ENCODE measurements around the gene COL6A2.
"Not testable (repeated sequence)": the region's sequence is repeated elsewhere in the genome, so short reads cannot be mapped to it uniquely, and the experiment has no call there.

Gene COL6A2

DNA sequence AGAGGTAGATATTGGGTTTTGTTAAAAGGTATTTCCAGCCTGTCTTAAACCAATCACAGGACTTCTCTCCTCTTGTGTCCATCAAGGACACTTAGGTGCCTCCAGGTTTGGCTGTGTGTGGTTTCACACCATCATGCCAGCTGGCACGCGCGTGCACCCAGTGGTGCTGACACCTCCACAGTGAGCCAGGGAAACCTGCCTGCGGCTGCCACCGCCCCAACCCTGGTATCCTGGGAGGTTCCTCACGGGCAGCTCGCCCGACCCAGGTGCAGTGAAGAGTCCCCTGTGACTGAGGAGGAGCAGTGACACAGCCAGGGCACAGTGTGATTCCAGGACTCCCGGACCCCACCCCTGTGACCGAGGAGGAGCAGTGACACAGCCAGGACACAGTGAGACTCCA lies 13.2 kb upstream of the COL6A2 start:
- Histone ChIP-seq H3K4me3 (ENCODE audit: low read depth in 1 of 5, low read length in 5 of 5) (no peak overlapping the region), H3K27me3 (ENCODE audit: control insufficient read depth in 5 of 5, insufficient read depth in 4 of 5, low read length in 5 of 5) (peaks cover 0 to 21% (median 7%) of the 10 kb centered on the region in 5 donors), H3K9ac (ENCODE audit: low read length in 5 of 5) (no peak overlapping the region), H3K4me1 (ENCODE audit: control insufficient read depth in 5 of 5, insufficient read depth in 5 of 5, low read length in 5 of 5) (peaks cover 3 to 23% (median 19%) of the 10 kb centered on the region in 5 donors), H3K9me3 (ENCODE audit: control insufficient read depth in 5 of 5, low read length in 5 of 5) (peaks cover 0 to 5% (median 3%) of the 10 kb centered on the region in 5 donors), H3K36me3 (ENCODE audit: control insufficient read depth in 5 of 5, insufficient read depth in 5 of 5, low read length in 5 of 5) (no peaks in the 10 kb centered on the region), H3K27ac (ENCODE audit: low read depth, low read length) (no peak overlapping the region)

DNA sequence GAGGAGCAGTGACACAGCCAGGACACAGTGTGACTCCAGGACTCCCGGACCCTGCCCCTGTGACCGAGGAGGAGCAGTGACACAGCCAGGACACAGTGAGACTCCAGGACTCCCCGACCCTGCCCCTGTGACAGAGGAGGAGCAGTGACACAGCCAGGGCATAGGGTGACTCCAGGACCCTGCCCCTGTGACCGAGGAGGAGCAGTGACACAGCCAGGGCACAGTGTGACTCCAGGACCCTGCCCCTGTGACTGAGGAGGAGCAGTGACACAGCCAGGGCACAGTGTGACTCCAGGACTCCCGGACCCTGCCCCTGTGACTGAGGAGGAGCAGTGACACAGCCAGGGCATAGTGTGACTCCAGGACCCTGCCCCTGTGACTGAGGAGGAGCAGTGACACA lies 12.7 kb upstream of the COL6A2 start:
- H3K36me3 ChIP-seq (ENCODE audit: control insufficient read depth in 5 of 5, insufficient read depth in 5 of 5, low read length in 5 of 5); H3K9me3 ChIP-seq (ENCODE audit: control insufficient read depth in 5 of 5, low read length in 5 of 5); H3K4me3 ChIP-seq (ENCODE audit: low read depth in 1 of 5, low read length in 5 of 5); H3K27ac ChIP-seq (ENCODE audit: low read depth, low read length); H3K9ac ChIP-seq (ENCODE audit: low read length in 5 of 5): not testable (repeated sequence)
- Histone ChIP-seq H3K27me3 (ENCODE audit: control insufficient read depth in 5 of 5, insufficient read depth in 4 of 5, low read length in 5 of 5) (peaks cover 0 to 18% (median 7%) of the 10 kb centered on the region in 5 donors), H3K4me1 (ENCODE audit: control insufficient read depth in 5 of 5, insufficient read depth in 5 of 5, low read length in 5 of 5) (peaks cover 2 to 17% (median 14%) of the 10 kb centered on the region in 5 donors)

DNA sequence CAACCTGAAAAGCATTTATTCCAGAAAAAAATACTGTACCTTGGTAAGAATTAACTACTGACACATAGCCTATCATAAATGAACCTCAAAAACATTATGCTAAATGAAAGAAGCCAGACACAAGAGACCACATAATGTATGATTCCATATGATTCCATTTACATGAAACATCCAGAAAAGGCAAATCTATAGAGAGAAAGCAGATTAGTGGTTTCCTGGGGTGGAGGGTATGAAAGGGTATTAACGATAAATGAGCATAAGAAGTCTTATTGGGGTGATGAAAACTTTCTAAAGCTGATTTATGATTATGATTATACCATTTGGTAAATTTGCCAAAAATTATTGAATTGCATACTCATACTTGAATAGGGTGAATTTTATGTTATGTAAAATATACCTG lies 10.3 kb upstream of the COL6A2 start:
- peaks cover 4 to 20% (median 16%) of the 10 kb centered on the region in 5 donors for H3K4me1 ChIP-seq (ENCODE audit: control insufficient read depth in 5 of 5, insufficient read depth in 5 of 5, low read length in 5 of 5)
- H3K36me3 ChIP-seq (ENCODE audit: control insufficient read depth in 5 of 5, insufficient read depth in 5 of 5, low read length in 5 of 5): no peaks in the 10 kb centered on the region
- H3K9ac ChIP-seq (ENCODE audit: low read length in 5 of 5): no peak overlapping the region
- H3K27me3 ChIP-seq (ENCODE audit: control insufficient read depth in 5 of 5, insufficient read depth in 4 of 5, low read length in 5 of 5): peaks cover 0 to 14% (median 4%) of the 10 kb centered on the region in 5 donors
- H3K9me3 ChIP-seq (ENCODE audit: control insufficient read depth in 5 of 5, low read length in 5 of 5): peaks cover 0 to 5% (median 3%) of the 10 kb centered on the region in 5 donors
- no peak overlapping the region for H3K27ac ChIP-seq (ENCODE audit: low read depth, low read length)
- H3K4me3 ChIP-seq (ENCODE audit: low read depth in 1 of 5, low read length in 5 of 5): no peak overlapping the region

DNA sequence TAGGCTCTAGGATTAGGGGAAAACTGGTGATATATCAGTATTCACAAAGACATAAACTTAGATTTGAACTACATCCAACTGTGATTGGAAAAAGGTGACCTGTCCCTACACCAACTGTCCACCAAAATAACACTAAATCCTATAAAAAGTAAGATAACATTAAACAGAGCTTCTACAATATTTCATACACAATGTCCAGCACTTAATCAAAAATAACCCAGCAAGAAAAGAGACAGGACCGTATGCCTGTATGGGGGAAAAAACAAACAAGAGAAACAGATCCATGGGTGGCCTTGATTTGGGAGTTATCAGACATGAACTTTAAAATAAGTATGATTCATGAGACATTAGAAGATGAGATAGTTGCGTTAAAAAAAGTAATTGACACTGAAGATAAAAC lies 9.7 kb upstream of the COL6A2 start:
- no peak overlapping the region for H3K4me3 ChIP-seq (ENCODE audit: low read depth in 1 of 5, low read length in 5 of 5)
- peaks cover 0 to 5% (median 3%) of the 10 kb centered on the region in 5 donors for H3K9me3 ChIP-seq (ENCODE audit: control insufficient read depth in 5 of 5, low read length in 5 of 5)

DNA sequence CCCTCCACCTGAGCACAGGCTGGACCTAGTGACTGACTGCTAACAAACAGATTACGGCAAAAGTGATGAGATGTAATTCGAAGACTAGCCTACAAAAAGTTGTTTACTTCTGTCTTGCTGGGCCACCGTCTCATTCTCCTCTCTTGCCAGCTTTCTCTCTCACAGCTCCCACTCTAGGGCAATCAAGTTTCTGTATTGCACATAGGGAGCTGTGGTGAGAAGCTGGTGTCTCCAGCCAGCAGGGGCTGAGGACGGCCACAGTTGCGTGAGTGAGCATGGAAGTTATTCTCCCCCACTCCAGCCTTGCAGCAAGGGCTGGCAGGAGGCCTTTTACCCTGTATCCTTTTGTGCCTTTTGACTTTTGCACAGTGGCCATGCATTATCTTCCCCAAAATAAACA lies 8.6 kb upstream of the COL6A2 start:
- Histone ChIP-seq H3K9me3 (ENCODE audit: control insufficient read depth in 5 of 5, low read length in 5 of 5) (peaks cover 0 to 5% (median 3%) of the 10 kb centered on the region in 5 donors), H3K4me3 (ENCODE audit: low read depth in 1 of 5, low read length in 5 of 5) (no peak overlapping the region), H3K27me3 (ENCODE audit: control insufficient read depth in 5 of 5, insufficient read depth in 4 of 5, low read length in 5 of 5) (peaks cover 0 to under 1% (median 0%) of the 10 kb centered on the region in 5 donors), H3K27ac (ENCODE audit: low read depth, low read length) (no peak overlapping the region), H3K4me1 (ENCODE audit: control insufficient read depth in 5 of 5, insufficient read depth in 5 of 5, low read length in 5 of 5) (peaks cover 4 to 19% (median 14%) of the 10 kb centered on the region in 5 donors), H3K36me3 (ENCODE audit: control insufficient read depth in 5 of 5, insufficient read depth in 5 of 5, low read length in 5 of 5) (no peaks in the 10 kb centered on the region), H3K9ac (ENCODE audit: low read length in 5 of 5) (no peak overlapping the region)

More for the DNA sequence above, 9.7 kb upstream of the COL6A2 start:
- Histone ChIP-seq H3K27ac (ENCODE audit: low read depth, low read length) (no peak overlapping the region), H3K9ac (ENCODE audit: low read length in 5 of 5) (no peak overlapping the region), H3K27me3 (ENCODE audit: control insufficient read depth in 5 of 5, insufficient read depth in 4 of 5, low read length in 5 of 5) (peaks cover 0 to 10% (median 3%) of the 10 kb centered on the region in 5 donors), H3K36me3 (ENCODE audit: control insufficient read depth in 5 of 5, insufficient read depth in 5 of 5, low read length in 5 of 5) (no peaks in the 10 kb centered on the region), H3K4me1 (ENCODE audit: control insufficient read depth in 5 of 5, insufficient read depth in 5 of 5, low read length in 5 of 5) (peaks cover 4 to 23% (median 18%) of the 10 kb centered on the region in 5 donors)

DNA sequence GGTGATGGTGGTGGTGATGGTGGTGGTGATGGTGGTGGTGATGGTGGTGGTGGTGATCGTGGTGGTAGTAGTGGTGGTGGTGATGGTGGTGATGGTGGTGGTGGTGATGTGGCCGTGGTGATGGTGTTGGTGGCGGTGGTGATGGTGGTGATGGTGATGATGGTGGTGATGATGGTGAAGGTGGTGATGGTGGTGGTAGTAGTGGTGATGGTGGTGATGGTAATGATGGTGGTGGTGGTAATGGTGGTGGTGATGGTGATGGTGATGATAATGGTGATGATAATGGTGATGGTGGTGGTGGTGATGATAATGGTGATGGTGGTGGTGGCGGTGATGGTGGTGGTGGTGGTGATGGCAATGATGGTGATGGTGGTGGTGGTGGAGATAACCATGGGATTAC lies 6.8 kb upstream of the COL6A2 start:
- Histone ChIP-seq H3K36me3 (ENCODE audit: control insufficient read depth in 5 of 5, insufficient read depth in 5 of 5, low read length in 5 of 5) (no peaks in the 10 kb centered on the region), H3K27ac (ENCODE audit: low read depth, low read length) (peak overlapping the region; percentile 72), H3K9ac (ENCODE audit: low read length in 5 of 5) (no peak overlapping the region), H3K4me3 (ENCODE audit: low read depth in 1 of 5, low read length in 5 of 5) (no peak overlapping the region), H3K27me3 (ENCODE audit: control insufficient read depth in 5 of 5, insufficient read depth in 4 of 5, low read length in 5 of 5) (no peaks in the 10 kb centered on the region), H3K4me1 (ENCODE audit: control insufficient read depth in 5 of 5, insufficient read depth in 5 of 5, low read length in 5 of 5) (peaks cover 4 to 29% (median 17%) of the 10 kb centered on the region in 5 donors), H3K9me3 (ENCODE audit: control insufficient read depth in 5 of 5, low read length in 5 of 5) (peaks cover 0 to 5% (median 3%) of the 10 kb centered on the region in 5 donors)

DNA sequence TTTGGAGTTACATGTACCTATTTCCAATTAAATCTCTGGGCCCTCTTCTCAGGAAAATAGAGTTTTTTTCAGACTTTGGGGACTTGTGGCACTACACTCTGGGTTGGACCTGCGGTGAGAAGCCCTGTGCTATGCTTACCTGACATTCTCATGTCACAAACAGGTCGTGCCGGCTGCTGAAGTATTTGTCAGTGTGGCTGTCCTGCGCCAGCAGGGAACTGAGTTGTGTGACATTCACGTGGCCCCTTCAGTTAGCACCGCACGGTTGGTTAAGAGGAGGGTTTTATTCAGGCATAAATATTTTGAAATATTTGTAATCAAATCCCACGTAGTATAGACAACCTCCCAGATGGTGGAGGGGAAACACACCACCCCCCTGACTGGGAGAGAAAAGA lies 6.3 kb upstream of the COL6A2 start:
- H3K27ac ChIP-seq (ENCODE audit: low read depth, low read length): peak overlapping the region; percentile 72
- H3K4me1 ChIP-seq (ENCODE audit: control insufficient read depth in 5 of 5, insufficient read depth in 5 of 5, low read length in 5 of 5): peaks cover 4 to 29% (median 19%) of the 10 kb centered on the region in 5 donors
- no peak overlapping the region for H3K9ac ChIP-seq (ENCODE audit: low read length in 5 of 5)
- no peaks in the 10 kb centered on the region for H3K36me3 ChIP-seq (ENCODE audit: control insufficient read depth in 5 of 5, insufficient read depth in 5 of 5, low read length in 5 of 5)
- H3K27me3 ChIP-seq (ENCODE audit: control insufficient read depth in 5 of 5, insufficient read depth in 4 of 5, low read length in 5 of 5): peaks cover 0 to 4% (median 0%) of the 10 kb centered on the region in 5 donors
- H3K4me3 ChIP-seq (ENCODE audit: low read depth in 1 of 5, low read length in 5 of 5): peak overlapping the region in 2 of 5 donors; percentile 6 to 28
- H3K9me3 ChIP-seq (ENCODE audit: control insufficient read depth in 5 of 5, low read length in 5 of 5): peaks cover 0 to 5% (median 3%) of the 10 kb centered on the region in 5 donors

DNA sequence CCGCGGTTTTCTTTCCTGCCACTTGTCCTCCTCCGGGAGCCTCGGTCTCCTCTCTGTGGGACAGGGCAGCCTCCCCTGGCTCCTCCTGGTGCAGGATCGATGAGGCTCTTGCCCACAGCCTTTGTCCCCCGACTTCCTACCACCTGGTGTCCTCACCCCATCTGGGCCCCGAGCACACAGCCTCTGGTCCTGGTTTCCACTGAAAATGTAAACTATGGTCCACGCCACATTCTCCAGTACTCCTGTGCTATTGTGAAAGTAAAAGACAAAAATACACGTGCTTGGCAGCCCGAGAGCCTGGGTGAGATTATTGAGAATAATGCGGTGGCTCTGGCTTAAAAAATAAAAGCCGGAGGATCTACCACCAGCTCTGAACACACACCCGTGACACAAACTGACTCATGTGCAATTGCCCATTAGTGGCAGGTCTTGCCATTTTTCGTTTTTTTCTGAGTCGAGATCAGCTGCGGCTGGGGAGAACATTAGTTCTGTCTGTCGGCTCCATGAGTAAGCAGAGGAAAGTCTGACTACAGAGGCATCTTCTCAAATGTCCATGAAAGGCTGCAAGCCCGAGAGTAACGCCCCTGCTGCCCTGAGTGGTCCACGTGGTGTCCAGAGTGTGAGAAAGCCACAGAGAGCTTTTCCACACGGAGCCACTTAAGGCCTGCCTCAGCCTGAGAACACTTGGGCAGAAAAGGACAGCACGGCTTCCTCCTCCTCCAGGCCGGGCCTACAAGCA lies 5.7 kb upstream of the COL6A2 start:
- Histone ChIP-seq H3K27me3 (ENCODE audit: control insufficient read depth in 5 of 5, insufficient read depth in 4 of 5, low read length in 5 of 5) (peaks cover 0 to 9% (median 0%) of the 10 kb centered on the region in 5 donors), H3K36me3 (ENCODE audit: control insufficient read depth in 5 of 5, insufficient read depth in 5 of 5, low read length in 5 of 5) (no peaks in the 10 kb centered on the region), H3K9ac (ENCODE audit: low read length in 5 of 5) (peak overlapping the region in 2 of 5 donors; percentile 14 to 68), H3K9me3 (ENCODE audit: control insufficient read depth in 5 of 5, low read length in 5 of 5) (peaks cover 0 to 5% (median 3%) of the 10 kb centered on the region in 5 donors), H3K4me1 (ENCODE audit: control insufficient read depth in 5 of 5, insufficient read depth in 5 of 5, low read length in 5 of 5) (peaks cover 4 to 35% (median 25%) of the 10 kb centered on the region in 5 donors), H3K4me3 (ENCODE audit: low read depth in 1 of 5, low read length in 5 of 5) (peak overlapping the region in 3 of 5 donors; percentile 6 to 36 (median 28)), H3K27ac (ENCODE audit: low read depth, low read length) (peak overlapping the region; percentile 72)

DNA sequence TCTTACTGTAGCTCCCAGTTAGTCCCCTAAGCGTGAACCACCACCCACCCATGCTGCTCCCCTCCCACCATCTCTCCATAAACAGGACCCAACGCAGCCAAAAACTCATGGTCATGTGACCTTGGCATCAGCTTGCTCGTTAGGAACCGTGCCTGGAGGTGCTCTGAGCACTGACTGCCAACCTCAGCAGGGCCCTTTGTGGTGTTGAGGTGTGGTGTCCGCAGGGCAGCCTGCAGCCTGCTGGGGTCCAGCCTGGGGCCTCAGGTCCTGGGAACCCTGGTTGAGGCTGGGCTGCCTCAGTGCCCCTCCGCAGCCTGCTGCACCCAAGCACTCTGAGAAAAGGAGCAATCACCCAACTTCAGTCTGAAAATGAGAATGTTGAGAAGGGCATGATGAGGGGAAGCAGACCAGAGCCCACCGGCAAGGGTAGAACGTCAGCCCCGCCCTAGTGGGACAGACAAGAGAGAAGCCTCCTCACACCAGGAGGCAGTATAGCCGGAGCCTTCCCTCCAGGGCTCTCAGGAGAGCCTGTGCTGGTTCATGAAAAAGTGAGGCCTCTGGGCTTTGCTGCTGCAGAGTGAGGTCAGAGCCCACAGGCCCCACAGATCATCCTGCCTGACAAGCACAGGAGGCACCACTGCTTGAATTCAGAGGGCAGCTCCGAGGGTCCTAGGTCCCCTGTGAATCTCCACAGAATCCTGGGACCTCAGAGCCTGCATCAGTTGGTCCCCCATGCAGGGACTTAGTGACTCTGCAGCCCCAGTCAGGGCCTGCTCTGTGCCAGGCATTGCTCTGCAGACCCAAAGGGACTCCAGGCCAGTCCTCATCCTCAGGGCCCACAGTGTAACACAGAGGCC lies 4.9 kb upstream of the COL6A2 start:
- Histone ChIP-seq H3K27me3 (ENCODE audit: control insufficient read depth in 5 of 5, insufficient read depth in 4 of 5, low read length in 5 of 5) (peaks cover 0 to 10% (median 0%) of the 10 kb centered on the region in 5 donors), H3K4me1 (ENCODE audit: control insufficient read depth in 5 of 5, insufficient read depth in 5 of 5, low read length in 5 of 5) (peaks cover 4 to 38% (median 26%) of the 10 kb centered on the region in 5 donors), H3K27ac (ENCODE audit: low read depth, low read length) (peak overlapping the region; percentile 72), H3K9ac (ENCODE audit: low read length in 5 of 5) (no peak overlapping the region), H3K36me3 (ENCODE audit: control insufficient read depth in 5 of 5, insufficient read depth in 5 of 5, low read length in 5 of 5) (no peaks in the 10 kb centered on the region), H3K4me3 (ENCODE audit: low read depth in 1 of 5, low read length in 5 of 5) (no peak overlapping the region), H3K9me3 (ENCODE audit: control insufficient read depth in 5 of 5, low read length in 5 of 5) (peaks cover 0 to 5% (median under 1%) of the 10 kb centered on the region in 5 donors)
